Measurements from ENCODE around the gene RPL41. TPM values are rescaled to one million over a fixed set of nuclear protein-coding genes. Genes with fewer than 3 reads are reported as not detected.
A peak's percentile ranks its signal among the peaks of the same experiment; 100 is the strongest.

Gene RPL41
- total and polyA plus RNA-seq, 9 of the 15 experiments (the other 6 are each of a cell fraction or from before 2014, with no cell fraction given) = 3,403 to 11,276 (median 5,604) TPM

DNA sequence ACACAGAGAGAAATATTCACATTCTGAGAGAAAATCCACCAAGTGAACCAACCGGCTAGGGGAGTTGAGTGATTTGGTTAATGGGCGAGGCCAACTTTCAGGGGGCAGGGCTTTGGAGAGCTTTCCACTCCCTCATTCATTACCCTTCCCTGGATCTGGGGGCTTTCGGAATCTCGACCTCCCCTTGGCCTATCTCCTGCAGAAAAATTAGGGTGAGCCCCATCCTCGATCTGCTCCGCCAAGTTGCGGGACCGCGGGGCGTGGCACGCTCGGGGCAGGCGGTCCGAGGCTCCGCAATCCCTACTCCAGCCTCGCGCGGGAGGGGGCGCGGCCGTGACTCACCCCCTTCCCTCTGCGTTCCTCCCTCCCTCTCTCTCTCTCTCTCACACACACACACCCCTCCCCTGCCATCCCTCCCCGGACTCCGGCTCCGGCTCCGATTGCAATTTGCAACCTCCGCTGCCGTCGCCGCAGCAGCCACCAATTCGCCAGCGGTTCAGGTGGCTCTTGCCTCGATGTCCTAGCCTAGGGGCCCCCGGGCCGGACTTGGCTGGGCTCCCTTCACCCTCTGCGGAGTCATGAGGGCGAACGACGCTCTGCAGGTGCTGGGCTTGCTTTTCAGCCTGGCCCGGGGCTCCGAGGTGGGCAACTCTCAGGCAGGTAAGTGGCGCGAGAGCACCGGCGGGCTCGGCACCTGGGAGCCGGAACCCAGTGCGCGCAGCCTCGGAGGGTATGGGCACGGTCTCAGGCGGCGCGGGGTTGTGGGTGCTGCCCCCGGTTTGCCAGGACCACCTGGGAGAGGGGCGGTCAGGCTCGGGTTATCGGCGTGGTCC, 36.5 kb upstream of the RPL41 start, which contains the start of gene ERBB3 (continued):
- TF ChIP-seq, protein P1, sequence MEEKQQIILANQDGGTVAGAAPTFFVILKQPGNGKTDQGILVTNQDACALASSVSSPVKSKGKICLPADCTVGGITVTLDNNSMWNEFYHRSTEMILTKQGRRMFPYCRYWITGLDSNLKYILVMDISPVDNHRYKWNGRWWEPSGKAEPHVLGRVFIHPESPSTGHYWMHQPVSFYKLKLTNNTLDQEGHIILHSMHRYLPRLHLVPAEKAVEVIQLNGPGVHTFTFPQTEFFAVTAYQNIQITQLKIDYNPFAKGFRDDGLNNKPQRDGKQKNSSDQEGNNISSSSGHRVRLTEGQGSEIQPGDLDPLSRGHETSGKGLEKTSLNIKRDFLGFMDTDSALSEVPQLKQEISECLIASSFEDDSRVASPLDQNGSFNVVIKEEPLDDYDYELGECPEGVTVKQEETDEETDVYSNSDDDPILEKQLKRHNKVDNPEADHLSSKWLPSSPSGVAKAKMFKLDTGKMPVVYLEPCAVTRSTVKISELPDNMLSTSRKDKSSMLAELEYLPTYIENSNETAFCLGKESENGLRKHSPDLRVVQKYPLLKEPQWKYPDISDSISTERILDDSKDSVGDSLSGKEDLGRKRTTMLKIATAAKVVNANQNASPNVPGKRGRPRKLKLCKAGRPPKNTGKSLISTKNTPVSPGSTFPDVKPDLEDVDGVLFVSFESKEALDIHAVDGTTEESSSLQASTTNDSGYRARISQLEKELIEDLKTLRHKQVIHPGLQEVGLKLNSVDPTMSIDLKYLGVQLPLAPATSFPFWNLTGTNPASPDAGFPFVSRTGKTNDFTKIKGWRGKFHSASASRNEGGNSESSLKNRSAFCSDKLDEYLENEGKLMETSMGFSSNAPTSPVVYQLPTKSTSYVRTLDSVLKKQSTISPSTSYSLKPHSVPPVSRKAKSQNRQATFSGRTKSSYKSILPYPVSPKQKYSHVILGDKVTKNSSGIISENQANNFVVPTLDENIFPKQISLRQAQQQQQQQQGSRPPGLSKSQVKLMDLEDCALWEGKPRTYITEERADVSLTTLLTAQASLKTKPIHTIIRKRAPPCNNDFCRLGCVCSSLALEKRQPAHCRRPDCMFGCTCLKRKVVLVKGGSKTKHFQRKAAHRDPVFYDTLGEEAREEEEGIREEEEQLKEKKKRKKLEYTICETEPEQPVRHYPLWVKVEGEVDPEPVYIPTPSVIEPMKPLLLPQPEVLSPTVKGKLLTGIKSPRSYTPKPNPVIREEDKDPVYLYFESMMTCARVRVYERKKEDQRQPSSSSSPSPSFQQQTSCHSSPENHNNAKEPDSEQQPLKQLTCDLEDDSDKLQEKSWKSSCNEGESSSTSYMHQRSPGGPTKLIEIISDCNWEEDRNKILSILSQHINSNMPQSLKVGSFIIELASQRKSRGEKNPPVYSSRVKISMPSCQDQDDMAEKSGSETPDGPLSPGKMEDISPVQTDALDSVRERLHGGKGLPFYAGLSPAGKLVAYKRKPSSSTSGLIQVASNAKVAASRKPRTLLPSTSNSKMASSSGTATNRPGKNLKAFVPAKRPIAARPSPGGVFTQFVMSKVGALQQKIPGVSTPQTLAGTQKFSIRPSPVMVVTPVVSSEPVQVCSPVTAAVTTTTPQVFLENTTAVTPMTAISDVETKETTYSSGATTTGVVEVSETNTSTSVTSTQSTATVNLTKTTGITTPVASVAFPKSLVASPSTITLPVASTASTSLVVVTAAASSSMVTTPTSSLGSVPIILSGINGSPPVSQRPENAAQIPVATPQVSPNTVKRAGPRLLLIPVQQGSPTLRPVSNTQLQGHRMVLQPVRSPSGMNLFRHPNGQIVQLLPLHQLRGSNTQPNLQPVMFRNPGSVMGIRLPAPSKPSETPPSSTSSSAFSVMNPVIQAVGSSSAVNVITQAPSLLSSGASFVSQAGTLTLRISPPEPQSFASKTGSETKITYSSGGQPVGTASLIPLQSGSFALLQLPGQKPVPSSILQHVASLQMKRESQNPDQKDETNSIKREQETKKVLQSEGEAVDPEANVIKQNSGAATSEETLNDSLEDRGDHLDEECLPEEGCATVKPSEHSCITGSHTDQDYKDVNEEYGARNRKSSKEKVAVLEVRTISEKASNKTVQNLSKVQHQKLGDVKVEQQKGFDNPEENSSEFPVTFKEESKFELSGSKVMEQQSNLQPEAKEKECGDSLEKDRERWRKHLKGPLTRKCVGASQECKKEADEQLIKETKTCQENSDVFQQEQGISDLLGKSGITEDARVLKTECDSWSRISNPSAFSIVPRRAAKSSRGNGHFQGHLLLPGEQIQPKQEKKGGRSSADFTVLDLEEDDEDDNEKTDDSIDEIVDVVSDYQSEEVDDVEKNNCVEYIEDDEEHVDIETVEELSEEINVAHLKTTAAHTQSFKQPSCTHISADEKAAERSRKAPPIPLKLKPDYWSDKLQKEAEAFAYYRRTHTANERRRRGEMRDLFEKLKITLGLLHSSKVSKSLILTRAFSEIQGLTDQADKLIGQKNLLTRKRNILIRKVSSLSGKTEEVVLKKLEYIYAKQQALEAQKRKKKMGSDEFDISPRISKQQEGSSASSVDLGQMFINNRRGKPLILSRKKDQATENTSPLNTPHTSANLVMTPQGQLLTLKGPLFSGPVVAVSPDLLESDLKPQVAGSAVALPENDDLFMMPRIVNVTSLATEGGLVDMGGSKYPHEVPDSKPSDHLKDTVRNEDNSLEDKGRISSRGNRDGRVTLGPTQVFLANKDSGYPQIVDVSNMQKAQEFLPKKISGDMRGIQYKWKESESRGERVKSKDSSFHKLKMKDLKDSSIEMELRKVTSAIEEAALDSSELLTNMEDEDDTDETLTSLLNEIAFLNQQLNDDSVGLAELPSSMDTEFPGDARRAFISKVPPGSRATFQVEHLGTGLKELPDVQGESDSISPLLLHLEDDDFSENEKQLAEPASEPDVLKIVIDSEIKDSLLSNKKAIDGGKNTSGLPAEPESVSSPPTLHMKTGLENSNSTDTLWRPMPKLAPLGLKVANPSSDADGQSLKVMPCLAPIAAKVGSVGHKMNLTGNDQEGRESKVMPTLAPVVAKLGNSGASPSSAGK (IDR thresholded peaks at IDR 0.05) = peak; percentile 90
- TF ChIP-seq, protein P2, sequence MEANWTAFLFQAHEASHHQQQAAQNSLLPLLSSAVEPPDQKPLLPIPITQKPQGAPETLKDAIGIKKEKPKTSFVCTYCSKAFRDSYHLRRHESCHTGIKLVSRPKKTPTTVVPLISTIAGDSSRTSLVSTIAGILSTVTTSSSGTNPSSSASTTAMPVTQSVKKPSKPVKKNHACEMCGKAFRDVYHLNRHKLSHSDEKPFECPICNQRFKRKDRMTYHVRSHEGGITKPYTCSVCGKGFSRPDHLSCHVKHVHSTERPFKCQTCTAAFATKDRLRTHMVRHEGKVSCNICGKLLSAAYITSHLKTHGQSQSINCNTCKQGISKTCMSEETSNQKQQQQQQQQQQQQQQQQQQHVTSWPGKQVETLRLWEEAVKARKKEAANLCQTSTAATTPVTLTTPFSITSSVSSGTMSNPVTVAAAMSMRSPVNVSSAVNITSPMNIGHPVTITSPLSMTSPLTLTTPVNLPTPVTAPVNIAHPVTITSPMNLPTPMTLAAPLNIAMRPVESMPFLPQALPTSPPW (CRISPR knock-in tag; IDR thresholded peaks at IDR 0.05) = peak; percentile 94
- peak; percentile 70; the same call in 1 of the 2 replicates for TF ChIP-seq JUNB (CRISPR knock-in tag; conservative IDR thresholded peaks at IDR 0.05)
- peak; percentile 38; the same call in 1 of the 2 replicates for TF ChIP-seq ZBTB17 (CRISPR knock-in tag; IDR thresholded peaks at IDR 0.05)
- TF ChIP-seq TGIF2 (CRISPR knock-in tag; IDR thresholded peaks at IDR 0.05) = no peak
- TF ChIP-seq, protein P3, sequence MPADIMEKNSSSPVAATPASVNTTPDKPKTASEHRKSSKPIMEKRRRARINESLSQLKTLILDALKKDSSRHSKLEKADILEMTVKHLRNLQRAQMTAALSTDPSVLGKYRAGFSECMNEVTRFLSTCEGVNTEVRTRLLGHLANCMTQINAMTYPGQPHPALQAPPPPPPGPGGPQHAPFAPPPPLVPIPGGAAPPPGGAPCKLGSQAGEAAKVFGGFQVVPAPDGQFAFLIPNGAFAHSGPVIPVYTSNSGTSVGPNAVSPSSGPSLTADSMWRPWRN (IDR thresholded peaks at IDR 0.05; ENCODE audit: low read depth) = no peak

Data from K562 (cell line).